Glomerular endothelial cell (primary cell): ENCODE measurements around the gene NF1. TPM values are rescaled to one million over a fixed set of nuclear protein-coding genes. Genes with fewer than 3 reads are reported as not detected.

Experiments used
- DNase-seq: peaks from one replicate; pipeline ENCODE4 v3.0.0-alpha.2; 2011; ENCODE audit warnings: low read depth, low spot score; ENCODE audit errors: extremely low read depth
- total RNA-seq: library from RNA; depleted of rRNA; stranded (reverse); fragments of >200 nt; gene quantifications from 2 replicates; pipeline ENCODE4 v1.2.3, GENCODE V29; 2015

Gene NF1
- total RNA-seq, 1 donor from 2014 or later, result 48.1 TPM

DNA sequence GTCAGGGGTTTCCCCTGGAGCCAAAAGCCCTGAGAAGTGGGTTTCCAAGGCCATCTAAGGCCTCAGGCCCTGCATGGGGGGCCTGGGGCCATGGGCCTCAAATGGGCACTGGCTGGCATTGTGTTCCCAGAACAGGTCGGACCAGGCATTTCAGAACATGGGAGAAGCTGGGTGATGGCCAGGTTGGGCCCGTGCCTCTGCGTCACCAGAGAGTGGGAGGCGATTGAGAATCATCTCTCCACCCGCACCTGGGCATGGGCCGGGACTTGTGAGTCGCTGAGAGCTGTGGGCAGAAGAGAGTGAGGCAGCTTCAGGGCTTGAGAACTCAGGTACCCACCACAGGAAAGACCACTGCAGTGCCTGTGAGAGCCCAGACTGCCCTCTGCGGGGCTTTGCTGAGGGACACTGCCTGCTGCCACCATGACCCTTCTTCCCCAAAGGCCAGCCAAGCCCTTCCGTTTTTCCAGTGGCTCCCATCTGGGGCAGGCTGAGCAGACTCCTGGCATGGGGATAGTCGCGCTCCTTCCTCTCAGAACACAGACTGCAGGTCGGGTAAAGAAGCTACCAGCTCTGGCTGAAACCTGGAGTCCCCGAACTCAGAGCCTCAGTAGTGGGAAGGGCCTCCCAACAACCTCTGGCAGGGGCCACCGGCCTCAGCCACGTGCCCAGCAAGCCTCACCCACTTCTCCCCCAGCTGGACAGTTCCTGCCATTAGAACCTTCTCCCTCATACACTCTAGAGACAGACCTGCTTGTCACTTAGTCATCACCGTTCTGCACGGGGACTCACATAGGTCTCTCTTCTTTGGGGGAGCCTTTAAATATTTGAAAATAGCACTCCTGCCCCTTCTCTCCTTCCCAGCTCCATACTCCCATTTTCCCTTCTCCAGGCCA lies 298.3 kb downstream of the NF1 start:
- no peak for DNase-seq

DNA sequence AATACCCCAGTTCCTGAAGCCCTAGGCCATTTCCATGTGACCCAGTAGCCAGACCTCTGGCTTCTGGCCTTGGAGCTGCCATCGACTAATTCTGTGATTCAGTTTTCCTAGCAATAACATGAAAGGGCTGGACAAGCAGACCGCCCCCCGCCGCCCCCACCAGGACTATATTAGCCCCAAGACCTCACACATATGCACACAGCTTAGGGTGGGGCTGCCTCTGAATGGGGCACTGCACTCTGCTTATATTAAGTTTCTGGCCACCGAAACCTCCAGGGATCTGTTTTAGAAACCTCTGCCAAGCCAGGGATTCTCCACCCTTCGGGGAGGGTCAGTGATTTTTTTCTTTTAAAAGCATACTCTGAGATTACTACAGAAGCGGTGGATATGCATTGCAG lies 299.0 kb downstream of the NF1 start:
- DNase-seq, result no peak

DNA sequence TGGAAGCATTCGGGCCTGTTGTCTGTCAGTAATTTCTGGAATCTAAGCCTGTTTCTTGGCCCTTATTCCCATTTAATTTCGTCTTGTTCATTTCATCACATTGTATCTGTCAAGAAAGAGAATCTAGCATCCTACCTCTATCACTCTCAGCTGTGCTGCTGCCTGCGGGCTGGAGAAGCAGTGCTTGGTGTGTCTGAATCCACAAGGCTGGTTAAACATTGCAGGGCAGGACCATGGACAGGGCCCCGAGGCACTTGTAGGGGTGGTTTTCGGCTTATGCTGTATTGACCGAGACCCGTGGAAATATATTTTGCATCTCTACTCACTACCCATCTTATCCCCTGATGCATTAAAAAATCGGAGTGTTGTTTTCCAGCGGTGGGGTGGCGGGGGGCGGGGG lies 299.8 kb downstream of the NF1 start:
- peak; percentile 14 for DNase-seq

DNA sequence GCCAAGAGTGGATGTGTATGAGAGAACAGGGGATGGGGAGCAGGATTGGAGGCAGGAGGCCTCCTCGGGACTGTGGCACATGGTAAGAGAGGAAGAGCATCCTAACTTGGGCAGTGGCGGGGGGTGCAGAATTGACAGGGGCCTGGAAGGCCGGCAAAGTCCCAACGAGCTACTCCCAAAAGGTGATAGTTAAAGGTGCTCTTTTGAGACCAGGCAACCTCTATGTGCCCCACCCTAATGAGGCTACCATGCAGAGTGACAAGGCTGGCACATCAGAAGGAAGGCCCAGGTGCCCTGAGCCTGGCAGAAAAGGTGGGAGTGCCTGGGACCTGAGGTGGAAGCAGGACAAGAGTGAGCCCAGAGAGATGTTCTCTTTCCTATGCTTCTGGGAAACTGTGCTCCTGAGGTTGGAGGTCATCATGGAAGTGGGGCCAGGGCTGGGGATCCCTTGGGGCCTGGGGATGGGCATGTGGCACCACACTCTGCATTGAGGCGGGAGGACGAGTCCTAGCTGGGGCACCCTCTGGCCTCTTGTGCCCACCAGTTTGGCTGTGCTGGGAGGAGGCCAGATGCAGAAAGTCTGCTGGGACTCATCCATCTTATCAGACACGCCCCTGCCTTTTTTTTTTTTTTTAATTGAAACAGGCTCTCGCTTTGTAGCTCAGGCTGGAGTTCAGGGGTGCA lies 302.6 kb downstream of the NF1 start:
- no peak for DNase-seq

GRCh38 chr17:31398381-31399311 lies 303.9 kb downstream of the NF1 start:
- DNase-seq, result no peak

DNA sequence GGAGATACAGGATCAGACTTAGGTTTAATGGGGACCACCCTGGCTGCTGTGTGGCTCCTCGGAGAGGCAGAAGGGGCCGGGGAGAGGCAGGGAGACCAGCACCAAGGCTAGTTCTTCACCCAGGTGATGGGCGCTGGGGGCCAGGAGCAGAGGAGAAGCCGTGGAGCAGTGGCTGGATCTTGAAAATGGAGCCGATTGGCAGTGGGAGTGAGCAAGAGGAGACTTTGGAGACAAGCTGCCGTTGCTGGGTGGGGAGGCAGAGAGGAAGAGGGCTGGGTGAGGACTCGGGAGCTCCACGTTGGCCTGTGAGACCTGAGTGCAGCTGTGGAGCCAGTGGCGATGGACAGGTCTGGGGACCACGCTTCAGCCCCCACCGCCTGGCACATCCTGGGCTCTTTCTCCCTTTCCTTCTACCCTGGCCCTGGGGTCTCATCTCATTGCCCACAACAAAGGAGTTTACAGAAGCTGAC lies 305.7 kb downstream of the NF1 start:
- DNase-seq, result no peak

GRCh38 chr17:31401456-31402254 lies 306.9 kb downstream of the NF1 start:
- no peak for DNase-seq

GRCh38 chr17:31404028-31404949 lies 309.5 kb downstream of the NF1 start:
- no peak for DNase-seq

GRCh38 chr17:31405890-31406371 lies 311.2 kb downstream of the NF1 start:
- no peak for DNase-seq

DNA sequence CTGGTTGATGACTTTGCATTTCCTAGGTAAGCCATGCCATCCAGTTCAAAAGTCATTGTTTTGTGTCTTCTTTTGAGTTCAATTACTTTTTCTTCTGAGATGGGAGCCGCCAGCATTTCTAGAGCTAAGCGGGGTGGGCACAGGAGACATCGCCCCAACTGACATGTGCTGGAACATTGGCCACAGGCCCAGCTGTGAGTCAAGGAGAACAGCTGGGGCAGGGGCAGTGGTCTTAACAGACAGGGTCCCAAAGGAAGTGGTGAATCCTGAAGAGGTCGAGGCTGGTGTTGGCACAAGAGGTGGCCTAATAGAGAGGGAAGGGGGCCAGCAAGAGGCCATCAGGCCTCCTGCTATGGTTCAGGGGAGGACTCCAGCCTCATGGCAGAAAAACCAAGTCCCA lies 313.8 kb downstream of the NF1 start:
- DNase-seq, result no peak

DNA sequence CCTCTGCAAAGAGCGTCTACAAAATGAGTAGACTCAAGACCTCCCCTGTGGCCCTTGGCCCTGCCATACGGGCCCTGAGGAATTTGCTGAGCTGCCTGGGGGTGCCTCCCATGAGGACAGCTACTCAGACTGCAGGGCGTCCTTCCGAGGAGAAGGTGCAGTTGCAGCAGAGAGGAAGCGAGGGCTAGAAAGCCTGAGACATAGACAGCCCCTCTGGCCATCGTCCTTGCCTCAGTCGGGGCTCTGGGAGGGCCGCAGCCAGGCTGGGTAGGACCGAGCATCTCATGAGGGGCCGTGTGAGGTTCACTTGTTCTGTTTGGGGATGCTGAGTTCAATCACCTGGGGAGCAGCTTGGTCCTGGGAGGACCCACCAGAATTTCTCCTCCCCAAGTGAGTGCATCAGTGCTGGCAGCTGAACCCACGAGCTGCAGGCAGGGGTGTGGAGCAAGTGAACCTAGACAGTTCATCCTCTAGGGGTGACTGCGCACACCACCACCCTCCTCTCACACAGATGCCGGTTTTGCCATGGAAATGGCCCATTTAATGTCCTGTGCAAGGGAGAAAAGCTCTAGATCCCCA lies 317.0 kb downstream of the NF1 start:
- DNase-seq, result no peak

- DNase-seq, result no peak
These were observed 317.7 kb downstream of the NF1 start for GRCh38 chr17:31412511-31412910.

- DNase-seq, result no peak
These were observed 318.5 kb downstream of the NF1 start for GRCh38 chr17:31413081-31413799.

DNA sequence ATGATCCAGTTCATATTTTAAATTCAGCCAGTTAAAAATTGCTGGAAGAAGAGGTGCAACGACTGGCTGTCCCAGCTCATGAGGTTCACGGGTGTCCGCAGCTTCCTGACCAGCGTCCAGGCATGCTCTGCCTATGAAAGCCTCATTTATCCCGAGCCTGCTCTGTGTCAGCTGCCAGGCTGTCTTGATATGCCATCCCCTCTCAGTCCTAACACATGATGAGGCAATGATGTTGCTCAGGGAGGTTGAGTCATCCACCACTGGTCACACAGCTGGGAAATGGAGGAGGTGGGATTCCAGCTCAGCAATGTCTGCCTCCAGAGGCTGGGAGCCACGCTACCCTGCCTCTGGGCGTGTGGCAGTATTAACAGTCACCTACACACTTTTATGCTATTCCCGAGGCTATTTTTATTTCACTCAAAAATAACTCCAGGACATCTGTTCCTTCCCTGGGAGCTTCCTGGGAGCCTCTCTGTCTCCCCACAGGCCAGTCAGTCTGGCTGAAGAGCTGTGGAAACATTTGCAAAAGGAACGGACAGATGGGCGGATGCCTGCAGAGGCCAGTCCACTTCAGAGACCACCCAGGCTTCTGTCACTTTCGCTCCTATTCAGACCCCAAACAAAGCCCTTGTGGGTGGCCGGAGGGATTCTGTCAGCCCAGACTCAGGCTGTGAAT lies 319.2 kb downstream of the NF1 start:
- no peak for DNase-seq

- no peak for DNase-seq
These were observed 319.8 kb downstream of the NF1 start for GRCh38 chr17:31414550-31414918.

- no peak for DNase-seq
These were observed 320.3 kb downstream of the NF1 start for GRCh38 chr17:31415004-31415454.
